Left kidney (tissue), 2 donors: ENCODE data around the gene SYT8. TPM values are rescaled to one million over a fixed set of nuclear protein-coding genes. Genes with fewer than 3 reads are reported as not detected.

ENCODE experiments used
- DNase-seq: peaks from one replicate; pipeline ENCODE4 v3.0.0-alpha.2; 2013
- polyA plus RNA-seq: library from polyadenylated mRNA; unstranded; fragments of 120-200 nt; gene quantifications from one replicate; pipeline ENCODE4 v1.2.1, GENCODE V29; 2013; ENCODE audit not compliant: insufficient read length

Gene SYT8
- polyA plus RNA-seq, 1 donor = 0.18 TPM

DNA sequence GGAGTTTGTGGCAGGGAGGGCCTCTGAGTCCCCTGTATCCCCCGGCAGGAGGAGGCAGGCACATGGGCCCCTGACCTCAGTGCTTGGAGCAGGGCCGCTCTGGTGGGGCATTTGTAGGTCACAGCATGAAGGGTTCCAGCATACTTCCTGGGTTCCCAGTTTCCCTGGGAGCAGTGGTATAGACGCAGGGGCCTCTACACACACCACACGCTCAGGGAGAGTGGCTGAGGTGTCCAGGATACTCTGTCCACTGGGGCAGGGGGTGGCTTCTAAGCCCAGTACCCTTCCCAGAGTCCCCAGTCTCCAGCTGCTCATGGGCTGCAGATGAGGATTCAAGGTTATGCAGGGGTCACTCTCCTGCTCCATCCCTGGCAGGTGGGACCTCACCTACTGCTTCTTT is 24.2 kb downstream of the SYT8 start:
- no peak for DNase-seq

- no peak for DNase-seq
These were observed 25.3 kb downstream of the SYT8 start for GRCh38 chr11:1860108-1860507.

- DNase-seq = no peak
These were observed 26.9 kb downstream of the SYT8 start for GRCh38 chr11:1861435-1862411.

GRCh38 chr11:1862588-1863351 is 28.0 kb downstream of the SYT8 start:
- no peak for DNase-seq

GRCh38 chr11:1863352-1864216 is 28.8 kb downstream of the SYT8 start:
- peak; percentile 79 for DNase-seq

DNA sequence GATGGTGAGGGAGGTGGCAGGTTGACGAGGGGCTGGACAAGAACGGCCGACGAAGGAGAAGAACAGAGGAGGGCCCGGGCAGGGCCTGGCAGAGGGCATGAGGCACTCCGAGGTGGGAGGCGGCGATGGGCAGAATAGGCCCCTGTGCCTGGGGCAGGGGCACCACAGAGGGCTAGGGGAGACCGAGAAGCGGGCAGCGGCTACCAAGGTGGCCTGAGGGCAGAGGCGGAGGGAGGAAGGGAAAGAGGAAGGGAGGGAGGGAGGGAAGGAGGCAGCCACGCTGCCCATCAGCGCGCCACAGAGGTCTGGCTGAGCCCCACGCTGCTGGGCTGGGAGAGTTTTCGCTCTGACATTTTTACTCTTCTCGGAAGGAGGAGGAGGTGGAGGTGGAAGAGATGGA is 29.4 kb downstream of the SYT8 start:
- no peak for DNase-seq

DNA sequence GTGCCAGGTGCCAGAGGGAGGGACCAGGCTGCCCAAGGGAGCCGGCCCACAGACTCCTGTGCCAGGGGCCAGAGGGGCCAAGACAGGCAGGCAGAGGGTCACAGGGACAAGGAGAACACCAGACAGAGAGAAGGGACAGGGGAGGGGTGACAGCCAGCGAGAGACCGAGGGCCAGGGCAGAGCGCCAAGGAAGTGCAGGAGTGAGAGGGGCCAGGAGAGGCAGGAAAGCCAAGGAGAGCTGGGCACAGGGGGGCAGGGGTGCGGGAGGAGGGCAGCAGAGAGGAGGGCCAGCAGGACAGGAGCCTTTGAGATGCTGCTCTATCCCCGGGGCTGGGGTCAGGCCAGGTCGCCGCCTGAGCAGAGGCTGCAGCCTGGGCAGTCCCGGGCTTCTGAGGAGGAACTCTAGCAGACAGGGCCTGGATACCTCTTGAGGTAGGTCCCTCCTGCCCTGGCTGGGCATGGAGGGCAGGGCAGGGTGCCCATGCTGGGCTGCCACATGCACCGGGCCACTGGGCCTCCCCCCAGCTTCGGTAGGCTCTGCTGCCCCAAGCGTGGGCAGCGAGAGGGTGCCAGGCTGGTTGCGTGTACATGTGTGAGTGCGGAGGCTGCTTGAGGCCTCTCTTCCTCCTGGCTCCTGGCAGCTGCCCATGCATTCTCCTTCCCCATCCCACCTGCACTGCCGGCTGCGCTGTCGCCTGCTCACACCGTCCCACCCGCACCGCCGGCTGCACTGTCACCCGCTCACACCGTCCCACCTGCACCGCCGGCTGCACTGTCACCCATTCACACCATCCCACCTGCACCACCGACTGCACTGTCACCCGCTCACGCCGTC is 30.3 kb downstream of the SYT8 start:
- DNase-seq = no peak

DNA sequence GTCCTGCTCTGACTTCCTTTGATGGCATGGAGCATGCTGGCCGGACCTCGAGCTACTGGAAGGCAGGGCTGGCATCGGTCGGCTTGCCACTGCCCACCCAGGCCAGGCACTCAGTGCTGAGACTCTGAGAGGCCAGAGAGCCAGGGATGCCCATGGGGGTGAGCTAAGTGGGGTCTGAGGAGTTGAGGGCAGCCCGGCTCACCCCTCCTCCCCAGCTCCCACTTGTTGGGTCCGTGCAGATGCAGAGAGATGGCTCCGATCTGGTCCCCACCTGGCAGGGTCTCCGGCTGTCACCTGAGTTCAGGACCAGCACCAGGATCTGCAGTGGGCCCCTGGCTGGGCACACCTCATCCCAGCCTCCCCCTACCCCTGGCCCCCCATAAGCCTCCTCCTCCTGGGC is 31.4 kb downstream of the SYT8 start:
- DNase-seq = no peak

DNA sequence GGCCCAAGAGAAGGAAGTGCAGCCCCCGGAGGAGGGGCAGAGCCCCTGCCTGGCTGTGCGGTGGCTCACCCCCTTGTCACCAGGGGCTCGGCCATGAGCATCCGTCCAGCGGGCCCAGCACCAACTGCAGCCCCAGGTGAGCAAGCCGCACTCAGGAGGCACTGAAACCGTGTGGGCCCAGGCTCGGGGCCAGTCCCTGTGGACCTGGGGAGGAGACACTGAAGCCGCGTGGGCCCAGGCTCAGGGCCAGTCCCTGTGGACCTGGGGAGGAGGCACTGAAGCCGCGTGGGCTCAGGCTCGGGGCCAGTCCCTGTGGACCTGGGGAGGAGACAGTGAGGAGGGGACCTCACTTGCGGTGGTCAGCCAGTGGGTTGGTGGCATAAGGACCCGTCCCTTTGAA is 32.0 kb downstream of the SYT8 start:
- no peak for DNase-seq

- DNase-seq = no peak
These were observed 32.6 kb downstream of the SYT8 start for GRCh38 chr11:1867381-1867780.

- no peak for DNase-seq
These were observed 33.4 kb downstream of the SYT8 start for GRCh38 chr11:1868056-1868635.

- DNase-seq = no peak
These were observed 34.0 kb downstream of the SYT8 start for GRCh38 chr11:1868636-1869291.

- DNase-seq = no peak
These were observed 34.9 kb downstream of the SYT8 start for GRCh38 chr11:1869427-1870325.

DNA sequence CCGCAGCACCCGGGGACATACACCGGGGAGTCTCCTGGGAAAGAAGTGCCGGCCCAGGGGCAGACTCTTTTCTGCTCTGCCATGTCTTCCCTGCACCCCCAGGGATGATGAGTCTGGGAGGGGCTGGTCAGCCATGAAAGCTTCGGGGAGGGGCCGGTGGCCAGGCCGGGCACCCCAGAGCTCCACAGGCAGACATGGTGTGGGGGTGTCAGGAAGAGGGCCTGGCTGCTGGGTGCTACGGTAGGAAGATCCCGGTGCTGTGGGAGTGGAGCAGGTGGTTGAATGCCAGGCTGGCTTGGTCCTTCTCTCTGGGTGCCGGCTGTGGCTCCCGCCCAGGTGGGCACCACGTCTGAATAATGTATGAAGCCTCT is 35.5 kb downstream of the SYT8 start:
- no peak for DNase-seq

DNA sequence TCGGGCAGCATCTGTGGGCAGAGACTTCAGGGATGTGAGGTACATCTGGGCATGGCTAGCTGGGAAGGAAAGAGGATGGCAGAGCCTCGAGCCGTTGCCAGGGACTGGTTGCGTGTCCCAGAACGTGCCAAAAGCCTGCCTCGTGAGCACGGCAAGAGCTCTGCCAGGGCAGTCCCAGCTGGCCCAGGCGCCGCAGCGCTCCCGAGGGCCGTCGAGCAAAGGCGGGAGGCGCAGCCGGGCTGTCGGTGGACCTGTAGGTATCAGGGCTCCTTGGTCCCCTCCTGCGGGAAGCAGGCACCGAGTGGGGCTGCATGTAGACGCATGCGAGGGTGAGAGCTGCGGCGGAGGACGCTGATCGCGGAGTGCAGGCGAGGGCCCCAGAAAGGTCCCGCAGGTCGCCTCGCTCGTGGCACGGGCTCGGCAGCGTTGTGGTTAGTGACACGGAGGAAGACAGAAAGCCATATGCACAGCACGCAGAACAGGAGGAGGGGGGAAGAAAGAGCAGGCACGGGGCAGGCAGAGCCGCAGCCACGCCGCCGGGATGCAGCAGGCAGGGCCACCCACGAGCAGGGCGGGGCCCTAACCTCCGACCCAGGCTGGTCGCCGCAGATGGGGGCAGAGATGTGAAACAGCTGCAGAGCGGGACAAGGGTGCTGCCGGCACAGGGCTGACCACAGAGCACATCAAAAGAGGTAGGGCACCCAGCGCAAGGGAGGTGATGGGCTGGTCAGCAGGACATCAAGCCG is 36.1 kb downstream of the SYT8 start:
- no peak for DNase-seq

DNA sequence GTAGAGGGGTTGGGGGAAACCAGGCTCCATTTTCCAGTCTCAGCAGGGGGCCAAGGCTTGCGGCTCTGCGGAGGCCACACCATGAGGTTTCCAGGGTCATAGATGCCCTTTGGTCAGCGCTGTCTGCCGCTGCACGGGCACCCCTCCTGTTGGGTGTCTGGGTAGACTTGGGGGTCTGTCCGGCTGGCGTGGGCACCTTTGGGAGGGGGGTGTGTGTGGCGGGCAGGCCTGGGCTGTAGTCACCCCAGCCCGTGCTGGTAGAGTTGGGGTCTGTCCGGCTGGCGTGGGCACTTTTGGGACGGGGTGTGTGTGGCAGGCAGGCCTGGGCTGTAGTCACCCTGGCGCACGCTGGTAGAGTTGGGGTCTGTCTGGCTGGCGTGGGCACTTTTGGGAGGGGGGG is 36.7 kb downstream of the SYT8 start:
- DNase-seq = no peak

- no peak for DNase-seq
These were observed 37.6 kb downstream of the SYT8 start for GRCh38 chr11:1872267-1872985.
